Limb (tissue), 2 donors: ENCODE results near the gene LCP2.

ENCODE experiments used
- DNase-seq, 2 donors: peaks; one replicate each; pipeline ENCODE4 v3.0.0-alpha.2; 2016; ENCODE audit errors: extremely low spot score in 2 of 2

The LCP2 gene

DNA sequence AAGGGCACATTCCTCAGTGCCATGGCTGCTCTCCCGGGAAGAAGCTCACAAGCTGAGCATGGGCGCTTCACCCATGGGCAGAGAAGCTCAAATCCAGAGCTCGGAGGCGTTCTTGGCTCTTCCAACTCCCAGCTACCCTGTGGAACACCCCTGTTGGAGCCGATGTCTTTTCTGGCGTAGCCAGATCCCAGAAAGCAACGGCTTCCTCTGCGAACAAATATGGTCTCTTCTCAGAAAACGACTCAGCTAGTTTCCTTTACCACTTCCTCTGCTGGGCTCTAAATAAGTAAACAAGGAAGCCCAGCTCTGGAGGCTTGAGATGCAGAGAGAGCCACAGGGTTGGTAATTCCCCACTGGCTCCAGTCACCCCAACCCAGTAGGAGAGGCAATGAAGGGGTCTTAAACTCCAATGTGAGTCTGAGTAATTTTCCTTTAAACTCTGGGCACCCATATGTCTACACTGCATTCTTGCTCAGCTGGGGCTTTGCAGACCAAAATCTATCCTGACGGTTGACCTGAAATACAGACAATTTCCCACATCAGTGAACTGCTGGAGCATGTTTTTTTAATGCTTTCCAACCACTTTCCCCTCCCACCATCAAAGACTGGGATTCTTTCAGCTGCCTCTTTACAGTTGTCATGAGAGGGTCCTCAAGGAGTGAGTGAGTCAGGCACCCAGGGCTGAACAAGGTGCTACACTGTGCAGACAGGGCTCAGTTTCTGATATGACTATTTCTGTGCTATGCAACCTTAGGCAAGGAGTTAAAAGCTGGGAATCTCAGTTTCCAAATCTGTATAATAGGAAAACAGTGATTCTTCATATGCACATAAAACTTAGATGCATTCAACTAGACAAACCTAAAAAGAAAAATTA lies at the start of gene LCP2:
LCP2 (minus strand) TSS at position 189 of the 874 bp plus-strand sequence; CDS start at position 23, 166 bp downstream.
- no peak for DNase-seq

DNA sequence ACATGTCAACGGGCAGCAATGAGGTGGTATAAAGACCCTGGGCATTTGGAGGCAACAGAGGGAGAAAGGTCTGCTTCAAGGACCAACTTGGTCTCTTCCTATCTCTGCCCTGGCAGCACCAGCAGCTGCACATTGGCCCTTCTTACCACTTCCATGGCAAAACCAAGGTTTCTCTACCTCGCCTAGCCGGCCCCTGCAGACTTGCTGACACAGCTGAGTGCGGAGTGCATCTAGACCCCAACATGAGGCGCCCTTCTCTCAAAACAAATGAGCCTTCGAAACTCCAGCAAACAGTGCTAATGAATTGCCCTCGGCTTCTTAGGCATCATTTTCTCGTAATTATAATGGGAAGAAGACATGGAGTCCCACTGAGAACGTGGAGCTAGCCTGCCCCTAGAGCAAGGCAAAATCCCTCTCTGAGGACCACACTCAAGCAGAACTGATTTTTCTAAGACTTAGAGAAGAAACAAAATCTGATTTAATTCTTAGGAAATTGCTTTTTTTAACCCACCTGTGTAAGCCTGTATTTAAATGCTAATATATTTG lies 49.5 kb upstream of the LCP2 start:
- no peak for DNase-seq

DNA sequence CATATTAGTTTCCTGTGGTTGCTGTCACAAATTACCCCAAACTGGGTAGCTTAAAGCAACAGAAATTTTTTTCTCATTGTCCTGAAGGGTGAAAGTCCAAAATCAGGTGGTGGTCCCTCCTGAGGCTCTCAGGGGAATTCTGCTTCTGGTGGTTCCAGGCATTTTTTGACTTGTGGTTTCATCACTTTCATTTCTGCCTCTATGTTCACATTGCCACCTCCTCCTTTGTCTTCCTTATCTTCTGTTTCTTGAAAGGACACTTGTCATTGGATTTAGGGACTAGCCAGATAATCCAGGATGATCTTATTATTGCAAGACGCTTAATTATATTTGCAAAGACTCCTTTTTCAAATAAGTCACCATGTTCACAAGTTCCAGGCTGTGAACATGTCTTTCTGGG lies 48.4 kb upstream of the LCP2 start:
- no peak for DNase-seq

DNA sequence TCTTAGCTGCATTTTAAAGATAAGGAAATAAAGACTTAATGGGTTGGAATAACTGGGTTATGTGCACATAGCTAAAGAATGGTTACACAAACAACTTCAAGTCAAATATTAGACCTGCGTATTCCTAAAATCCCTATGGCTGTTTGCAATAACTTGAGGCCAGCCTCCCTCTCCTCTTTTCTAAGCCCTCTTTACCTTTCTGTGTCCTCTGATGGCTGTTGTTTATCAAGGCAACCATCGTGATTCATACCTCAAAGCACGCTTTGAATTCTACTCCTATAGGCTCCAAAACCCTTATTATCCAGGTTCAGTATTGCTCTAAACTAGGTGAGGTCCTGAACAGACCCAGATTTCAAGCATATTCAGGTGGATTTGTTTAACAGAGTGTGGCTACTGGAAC lies 45.6 kb upstream of the LCP2 start:
- DNase-seq, result no peak

DNA sequence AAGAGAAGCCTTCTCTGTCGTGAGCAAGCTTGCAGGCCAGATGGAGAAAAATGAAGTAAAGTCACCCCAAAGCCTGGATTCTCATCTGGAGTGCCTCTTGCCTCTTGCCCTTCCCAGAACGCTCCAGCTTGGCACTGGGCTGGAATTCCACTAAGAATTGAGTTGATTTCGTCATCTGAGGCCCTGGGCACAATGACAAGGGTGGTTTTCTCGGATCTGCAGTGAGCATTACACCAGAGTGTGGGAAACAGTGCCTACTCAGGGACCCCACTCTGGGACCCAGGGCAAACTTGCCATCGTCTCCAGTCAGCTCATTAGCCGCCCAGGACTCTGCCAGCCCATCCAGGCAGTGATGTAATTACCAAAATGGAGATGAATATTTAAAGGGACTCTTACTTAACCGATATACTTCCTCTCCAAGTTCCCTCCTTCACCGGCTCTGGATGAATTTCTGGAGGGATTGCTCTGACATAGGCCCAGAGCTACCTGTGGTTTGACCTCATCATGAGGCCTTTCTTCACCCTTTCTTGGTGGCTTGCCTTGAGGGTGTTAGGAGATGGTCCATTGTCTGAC lies 44.7 kb upstream of the LCP2 start:
- DNase-seq, result no peak

DNA sequence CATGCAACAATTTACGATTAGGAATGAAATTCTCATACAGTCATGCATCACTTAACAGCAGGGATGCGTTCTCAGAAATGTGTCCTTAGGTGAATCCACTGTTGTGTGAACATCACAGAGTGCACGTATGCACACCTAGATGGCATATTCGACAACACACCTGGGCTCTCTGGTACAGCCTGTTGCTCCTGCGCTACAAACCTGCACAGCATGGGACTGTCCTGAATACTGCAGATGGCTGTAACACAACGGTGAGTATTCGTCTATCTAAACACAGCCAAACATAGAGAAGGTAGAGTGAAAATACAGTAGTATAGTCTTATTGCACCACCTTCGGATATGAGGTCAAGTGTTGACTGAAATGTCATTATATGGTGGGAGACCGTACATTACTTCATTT lies 44.0 kb upstream of the LCP2 start:
- DNase-seq, result no peak

DNA sequence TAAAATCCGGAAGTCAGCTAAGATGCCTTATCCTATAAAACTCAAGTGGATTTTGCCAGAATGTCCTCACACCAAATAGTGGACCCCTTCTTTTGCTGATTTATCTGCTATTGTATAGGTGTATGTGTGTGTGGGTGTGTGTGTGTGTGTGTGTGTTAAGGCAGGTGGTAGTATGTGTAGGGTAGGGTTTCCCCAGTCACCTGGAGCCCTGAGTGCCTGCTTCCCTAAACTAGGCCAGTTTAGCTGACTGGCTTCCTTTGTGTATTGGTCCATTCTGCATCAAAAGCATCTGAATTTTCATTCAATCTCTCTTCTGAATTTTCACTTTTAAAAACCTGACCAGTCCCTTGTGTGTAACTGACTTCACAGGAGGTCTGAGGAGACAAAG lies 42.2 kb upstream of the LCP2 start:
- no peak for DNase-seq

DNA sequence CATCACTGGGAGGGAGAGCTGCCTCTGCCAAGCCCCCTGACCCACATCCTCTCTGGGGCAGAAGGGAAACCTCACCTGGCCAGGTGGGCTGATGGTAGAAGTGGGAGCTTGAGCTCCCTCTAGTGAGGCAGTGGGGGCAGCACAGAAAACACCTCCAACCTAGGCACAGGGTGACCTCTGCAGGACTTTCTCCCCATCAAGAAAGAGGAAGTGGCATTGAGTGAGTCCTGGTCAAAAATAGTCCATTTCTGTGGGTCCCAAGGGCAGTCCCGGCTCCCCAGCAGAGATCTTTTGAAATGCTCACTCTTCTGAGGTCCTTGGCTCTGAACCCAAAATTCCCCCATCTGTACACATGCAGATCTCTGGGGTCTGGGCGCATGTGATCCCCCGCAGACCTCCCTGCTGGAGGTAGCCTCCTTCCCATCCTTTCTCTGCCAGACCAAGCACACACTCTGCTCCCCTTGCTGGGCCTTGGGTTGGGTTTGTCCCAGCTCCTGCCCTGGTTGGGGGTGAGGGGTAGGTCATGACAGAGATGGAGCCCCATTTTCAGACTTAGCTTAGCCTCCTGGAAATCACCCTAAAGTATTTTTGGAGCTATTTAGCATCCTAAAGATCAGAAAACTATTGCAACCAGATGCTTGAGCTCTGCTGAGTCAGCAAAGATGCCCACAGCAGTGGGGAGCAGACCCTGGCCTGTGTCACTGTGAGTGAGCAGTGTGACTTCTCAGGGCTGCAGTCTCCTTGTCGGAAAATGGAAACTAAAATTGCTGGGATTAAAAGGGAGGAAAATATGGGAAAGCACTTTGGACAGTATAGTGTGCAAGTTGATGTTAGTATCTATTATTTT lies 41.6 kb upstream of the LCP2 start:
- no peak for DNase-seq

DNA sequence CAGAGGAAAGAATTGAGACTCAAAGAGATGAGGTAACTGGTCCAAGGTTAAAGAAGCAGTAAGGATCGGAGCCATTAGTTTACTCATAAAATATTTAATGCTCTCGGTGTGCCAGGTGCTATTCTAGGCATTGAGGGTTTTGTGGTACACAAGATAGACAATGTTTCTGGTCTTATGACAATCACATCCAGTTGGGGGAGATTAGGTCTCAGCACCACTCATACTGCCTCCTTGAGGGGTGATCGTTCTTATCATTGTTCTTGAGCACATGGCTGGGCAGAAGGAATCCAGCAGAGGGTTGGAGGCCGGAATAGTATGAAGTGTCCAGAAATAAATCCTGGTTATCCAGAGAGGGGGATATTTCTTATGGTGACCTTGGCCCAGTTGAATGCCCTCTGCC lies 40.7 kb upstream of the LCP2 start:
- DNase-seq, result no peak

DNA sequence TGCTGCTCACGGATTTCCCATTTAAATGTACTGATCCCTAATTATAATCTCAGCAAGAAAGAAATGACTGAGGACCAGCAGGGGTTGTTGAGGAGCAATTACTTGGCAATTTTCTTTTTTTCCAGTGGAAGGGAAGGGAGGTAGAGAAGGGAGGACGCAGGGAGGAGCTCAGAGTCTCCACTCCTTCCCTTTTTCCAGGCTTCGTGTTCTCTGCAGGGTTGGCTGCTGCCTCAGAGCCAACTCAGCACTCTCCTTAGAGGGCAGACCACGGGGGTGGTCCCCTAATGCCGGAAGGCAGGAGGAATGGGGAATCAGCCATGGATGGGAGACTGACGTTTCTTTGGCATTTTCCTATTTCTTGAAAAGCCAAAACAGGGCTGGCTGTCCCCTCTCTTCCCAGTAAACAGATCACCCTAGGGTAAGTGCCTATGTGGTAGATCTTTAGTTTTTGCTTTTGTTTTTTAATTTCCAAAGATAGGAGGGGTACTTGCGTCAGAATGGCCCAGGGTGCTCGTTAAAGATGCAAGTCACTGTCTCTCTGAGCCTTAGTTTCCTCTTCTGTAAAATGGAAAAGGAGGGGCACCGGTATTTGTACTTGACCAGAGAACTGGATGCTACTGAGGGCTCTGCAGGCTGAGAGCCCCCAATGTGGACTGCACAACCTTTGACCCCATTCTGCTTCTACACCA lies 39.6 kb upstream of the LCP2 start:
- no peak for DNase-seq

DNA sequence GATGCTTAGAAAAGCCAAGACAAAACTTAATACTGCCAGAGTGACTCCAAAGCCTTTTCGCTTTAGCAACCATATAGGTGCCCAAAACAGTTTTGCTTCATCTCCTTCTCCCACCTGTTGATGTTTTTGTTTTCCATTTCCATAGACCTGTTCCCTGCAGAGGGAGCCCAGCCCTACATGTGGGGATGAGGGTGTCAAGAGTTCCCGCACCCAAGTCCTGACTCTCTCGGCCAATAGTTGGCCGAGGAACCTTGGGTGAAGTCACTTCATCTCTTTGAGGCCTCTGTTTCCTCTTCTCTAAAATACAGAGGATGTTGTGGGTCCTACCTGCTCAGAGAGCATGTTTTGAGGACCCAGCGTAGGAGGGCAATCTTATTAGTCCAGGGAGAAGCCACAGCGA lies 38.5 kb upstream of the LCP2 start:
- no peak for DNase-seq

DNA sequence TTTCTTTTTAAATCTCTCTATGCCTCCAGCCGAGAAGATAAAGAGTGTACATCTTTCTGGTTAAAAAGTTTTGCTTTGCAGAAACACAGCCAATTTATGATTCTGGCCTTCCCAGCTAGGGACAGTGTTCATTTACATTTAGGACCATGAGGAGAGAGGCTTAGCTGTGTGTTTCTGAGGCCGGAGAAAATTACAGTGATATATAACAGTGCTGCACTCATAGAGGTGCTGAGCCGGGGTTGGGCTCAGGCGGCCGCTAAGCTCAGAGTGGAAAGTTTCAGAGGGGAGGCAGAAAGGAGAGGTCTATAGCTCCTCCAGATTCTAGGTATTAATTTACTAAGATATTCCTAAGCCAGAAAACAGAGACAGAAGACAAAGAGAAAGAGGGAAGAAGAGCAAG lies 37.0 kb upstream of the LCP2 start:
- no peak for DNase-seq

DNA sequence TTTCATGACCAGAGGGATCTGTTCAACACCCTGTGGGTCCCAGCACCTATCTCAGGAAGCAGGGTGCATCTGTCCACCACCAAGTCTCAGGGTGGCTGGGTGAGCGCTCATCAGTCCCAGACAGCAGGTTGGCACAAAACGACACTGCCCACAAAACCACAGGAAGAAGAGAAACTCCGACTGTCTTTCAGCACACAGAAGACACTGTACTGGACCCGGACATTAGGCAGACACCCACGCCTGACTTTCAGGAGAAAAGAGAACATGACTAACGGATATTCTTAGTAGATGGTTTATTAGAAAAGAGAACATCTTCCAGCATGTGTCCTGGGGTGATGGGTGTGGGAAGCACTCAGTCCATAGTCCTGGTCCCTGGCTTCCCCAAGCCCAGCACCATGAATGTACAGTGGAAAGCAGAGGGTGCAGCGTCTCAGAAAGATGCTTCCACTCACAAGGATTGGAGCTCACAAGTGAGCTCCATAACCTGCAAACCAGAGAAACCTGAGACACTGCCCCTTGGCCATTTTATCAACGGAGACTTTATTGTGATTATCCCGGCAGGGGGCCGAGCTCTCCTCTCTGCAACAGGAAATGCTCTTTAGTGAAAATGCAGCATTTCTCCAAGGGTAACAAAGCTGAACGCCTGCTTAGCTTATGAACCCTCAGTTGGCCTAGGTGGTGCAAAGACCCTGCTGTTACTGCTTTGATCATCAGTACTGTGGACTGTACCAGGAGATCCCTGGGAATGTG lies 35.8 kb upstream of the LCP2 start:
- DNase-seq, result no peak

DNA sequence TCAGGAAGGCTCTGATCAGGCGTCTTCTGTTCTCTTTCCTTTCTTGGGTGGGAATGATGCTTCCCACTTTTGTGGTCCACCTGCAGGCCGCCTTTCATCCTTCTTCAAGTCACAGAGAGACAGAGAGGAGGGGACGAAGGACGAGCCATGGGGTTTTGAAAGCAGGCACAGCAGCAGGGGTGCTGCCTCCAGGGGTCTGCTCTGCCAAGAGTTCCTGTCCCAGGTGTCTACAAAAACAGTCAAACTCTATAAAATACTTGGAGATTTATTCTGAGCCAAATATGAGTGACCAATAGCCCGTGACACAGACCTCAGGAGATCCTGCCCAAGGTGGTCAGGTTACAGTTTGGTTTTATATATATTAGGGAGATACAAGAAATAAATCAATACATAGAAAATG lies 34.5 kb upstream of the LCP2 start:
- DNase-seq, result no peak

DNA sequence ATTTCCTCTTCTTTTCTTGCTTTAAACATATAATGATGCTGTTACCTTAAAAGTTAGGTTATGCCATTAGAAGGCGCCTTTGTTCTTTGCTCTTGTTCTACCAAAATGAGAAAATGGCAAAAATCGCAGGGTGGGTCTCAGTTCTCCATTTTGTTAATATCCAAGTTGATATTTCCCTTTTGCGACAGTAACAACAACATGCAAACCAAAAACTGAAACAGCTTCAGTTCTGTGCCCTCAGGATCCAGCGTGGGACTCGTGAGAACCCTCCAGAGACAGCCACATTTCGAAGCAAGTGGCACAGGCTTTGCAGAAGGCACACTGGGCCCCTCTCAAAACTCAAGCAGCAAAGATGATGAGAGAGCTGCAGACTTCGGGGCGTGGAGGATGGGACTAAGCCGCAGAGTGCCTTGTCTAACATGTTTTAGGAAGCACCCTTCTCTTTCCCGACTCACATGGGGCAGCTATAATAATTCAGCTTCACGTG lies 33.0 kb upstream of the LCP2 start:
- DNase-seq, result no peak

DNA sequence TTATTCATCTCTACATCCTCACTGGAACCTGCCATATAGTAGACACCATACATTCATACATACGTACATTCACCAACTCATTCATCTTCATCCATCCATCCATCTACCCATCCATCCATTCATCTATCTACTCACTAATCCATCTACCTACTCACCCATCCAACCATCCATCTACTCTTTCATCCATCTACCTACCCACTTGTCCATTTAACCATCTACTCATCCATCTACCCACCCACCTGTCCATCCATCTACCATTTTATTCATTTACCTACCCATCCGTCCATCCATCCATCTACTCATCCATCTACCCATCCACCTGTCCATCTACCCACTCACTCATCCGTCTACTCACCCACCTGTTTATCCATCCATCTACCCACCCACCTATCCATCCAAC lies 31.9 kb upstream of the LCP2 start:
- no peak for DNase-seq

DNA sequence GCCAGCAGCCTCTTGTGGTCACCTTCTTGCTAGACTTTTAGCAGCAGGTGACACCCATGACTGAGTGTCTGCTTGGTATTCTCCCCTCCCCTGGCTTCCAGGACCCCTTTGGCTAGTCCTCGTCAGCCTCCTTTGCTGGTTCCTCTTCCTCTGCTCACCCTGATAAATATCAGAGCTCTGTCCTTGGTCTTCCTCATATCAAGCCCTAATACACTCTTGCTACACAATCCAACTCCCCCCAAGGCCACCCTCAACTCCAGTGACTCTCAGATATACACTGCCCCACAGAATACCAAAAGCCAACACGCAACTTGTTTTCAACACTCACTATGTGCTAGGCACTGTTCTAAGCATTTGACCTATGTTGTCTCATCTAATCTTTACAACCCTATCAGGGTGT lies 30.3 kb upstream of the LCP2 start:
- DNase-seq, result no peak

DNA sequence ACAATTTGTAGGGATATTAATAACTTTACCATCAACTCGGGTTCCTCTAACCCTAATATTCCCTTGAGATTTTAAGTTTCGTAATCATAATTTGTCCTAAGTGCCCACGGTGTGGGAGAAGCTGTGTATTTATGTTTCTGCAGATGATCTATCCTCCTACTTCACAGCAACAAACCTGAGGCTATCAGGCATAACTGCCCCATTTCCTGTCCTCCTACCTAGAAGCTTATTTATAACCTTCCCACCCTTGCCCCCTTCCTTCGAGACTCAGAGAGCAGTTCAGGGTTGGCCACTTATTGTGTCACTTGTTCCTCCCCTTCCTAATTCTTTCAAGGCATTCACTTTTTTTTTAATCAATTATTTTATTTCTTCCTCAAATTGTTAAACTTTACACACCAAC lies 29.6 kb upstream of the LCP2 start:
- DNase-seq, result no peak

DNA sequence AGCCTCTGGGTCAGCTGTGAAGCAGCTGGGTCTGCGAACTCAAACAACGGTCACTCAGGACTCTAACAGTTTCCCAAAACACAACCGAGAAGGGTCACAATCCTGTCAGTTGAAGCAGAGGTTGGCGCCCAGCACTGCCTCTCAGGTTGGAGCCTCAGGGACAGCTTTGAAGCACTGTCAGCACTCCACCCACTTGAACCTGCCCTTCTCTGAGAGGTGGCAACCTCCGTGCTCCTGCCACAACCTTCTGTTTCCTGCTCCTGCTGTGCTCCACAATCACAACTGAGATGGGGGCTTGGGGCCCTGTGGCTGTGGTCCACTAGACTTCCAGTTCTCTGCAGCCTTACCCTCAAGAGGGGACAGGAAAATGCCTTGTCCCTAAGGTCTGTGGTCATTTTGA lies 21.7 kb upstream of the LCP2 start:
- DNase-seq, result no peak

DNA sequence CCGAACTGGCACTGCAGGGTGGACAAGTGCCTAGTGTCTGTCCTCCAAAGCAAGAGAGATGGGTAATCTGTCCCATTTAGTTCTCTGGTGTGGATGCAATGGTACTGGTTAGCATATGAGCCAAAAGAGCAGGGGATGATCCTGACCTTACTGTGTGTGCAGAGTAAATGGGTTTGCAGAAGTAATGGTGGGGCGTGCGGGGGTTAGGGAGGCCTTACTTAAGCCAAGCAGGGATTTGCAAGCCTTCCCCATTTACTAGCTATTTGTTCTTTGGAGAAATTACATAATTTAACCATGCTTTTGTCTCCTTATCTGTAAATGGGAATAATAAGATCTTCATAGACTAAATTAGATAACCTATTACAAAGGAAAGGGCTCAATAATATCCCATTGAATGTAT lies 19.9 kb upstream of the LCP2 start:
- no peak for DNase-seq

DNA sequence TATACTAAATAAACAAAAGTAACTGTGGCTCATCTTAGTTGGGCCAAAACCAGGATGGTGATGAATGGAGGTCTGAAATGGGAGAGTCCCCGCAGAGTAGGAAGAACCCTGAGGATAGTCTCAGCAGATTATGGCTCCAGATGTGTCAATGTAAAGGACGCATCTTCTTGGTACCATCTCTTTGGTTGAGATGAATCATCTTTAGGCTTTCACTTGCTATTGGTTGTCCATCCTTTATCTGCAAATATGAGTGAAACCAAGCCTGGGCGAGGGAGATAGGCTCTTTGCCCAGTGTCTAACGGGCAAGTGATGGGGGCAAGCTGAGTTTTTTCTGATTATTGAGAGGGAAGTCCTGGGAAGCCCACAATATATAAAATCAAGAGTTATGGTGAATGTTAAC lies 19.4 kb upstream of the LCP2 start:
- peak in 1 of 2 donors; percentile 0 for DNase-seq
